Fibroblast of skin of left biceps (primary cell): ENCODE results near the gene RAD54L.
"Not testable (repeated sequence)": the region's sequence is repeated elsewhere in the genome, so short reads cannot be mapped to it uniquely, and the experiment has no call there.

ENCODE experiments used
- DNase-seq, 2 experiments: peaks; one replicate each; pipeline ENCODE4 v3.0.0-alpha.2; 2013; ENCODE audit warnings: low read depth in 2 of 2

RAD54L gene

DNA sequence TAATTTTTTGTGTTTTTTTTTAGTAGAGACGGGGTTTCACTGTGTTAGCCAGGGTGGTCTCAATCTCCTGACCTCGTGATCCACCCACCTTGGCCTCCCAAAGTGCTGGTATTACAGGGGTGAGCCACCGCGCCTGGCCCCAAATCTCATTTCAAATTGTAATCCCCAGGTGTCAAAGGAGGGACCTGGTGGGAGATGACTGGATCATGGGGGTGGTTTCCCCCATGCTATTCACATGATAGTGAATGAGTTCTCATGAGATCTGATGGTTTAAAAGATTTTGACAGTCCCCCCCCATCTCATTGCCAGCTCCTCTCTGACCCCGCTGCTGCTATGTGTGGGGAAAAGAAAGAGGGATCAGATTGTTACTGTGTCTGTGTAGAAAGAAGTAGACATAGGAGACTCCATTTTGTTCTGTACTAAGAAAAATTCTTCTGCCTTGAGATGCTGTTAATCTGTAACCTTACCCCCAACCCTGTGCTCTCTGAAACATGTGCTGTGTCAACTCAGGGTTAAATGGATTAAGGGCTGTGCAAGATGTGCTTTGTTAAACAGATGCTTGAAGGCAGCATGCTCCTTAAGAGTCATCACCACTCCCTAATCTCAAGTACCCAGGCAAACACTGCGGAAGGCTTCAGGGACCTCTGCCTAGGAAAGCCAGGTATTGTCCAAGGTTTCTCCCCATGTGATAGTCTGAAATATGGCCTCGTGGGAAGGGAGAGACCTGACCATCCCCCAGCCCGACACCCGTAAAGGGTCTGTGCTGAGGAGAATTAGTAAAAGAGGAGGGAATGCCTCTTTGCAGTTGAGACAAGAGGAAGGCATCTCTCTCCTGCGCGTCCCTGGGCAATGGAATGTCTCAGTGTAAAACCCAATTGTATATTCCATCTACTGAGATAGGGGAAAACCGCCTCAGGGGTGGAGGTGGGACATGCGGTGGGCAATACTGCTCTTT is 72.7 kb downstream of the RAD54L start:
- not testable (repeated sequence) for DNase-seq

DNA sequence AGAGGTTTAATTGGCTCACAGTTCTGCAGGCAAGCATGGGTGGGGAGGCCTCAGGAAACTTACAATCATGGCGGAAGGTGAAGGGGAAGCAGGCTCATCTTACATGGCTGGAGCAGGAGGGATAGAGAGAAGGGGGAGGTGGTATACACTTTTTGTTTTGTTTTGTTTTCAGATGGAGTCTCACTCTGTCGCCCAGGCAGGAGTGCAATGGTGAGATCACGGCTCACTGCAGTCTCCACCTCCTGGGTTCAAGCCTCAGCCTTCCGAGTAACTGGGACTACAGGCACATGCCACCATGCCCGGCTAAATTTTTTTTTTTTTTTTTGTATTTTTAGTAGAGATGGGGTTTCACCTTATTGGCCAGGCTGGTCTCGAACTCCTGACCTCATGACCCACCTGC is 74.6 kb downstream of the RAD54L start:
- not testable (repeated sequence) for DNase-seq

DNA sequence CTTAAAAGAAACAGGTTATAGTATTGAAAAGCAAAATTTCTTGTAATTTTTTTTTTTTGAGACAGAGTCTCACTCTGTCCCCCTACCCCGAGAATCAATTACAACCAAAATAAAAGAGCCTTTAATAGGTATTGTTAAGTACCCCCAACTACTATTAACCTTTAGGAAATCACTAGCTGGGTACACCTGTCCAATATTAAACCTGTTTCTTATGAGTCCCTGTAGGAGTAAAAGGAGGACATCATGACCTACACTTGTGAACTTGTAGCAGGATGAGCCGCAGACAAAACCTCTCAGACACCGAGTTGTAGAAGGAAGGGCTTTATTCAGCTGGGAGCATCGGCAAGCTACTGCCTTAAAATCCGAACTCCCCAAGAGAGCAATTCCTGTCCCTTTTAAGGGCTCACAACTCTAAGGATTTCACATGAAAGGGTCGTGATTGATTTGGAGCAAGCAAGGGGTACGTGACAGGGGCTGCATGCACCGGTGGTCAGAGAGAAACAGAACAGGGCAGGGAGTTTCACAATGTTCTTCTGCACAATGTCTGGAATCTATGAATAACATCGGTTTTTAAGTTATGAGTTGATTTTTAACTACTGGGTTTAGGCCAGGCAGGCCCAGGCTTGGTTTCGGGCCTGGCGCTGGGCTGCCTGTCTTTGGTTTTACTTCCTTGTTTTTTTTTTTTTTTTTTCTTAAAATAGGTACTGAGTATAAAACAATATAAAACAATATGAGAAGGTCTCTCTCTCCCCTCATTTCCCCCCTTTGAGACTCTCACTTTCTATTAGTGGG is 77.9 kb downstream of the RAD54L start:
- not testable (repeated sequence) for DNase-seq
